ENCODE results near the gene CRHR1.

CRHR1 gene

GRCh38 chr17:45844695-45845375 lies 60.7 kb downstream of the CRHR1 start, which contains the start of gene SPPL2C:
Gene SPPL2C (plus strand): TSS chr17:45844881. CDS start chr17:45844907, 26 bp downstream.
- Mint-ChIP-seq H3K4me1 (no peaks in the 10 kb centered on the region), H3K36me3 (no peaks in the 10 kb centered on the region), H3K9me3 (no peaks in the 10 kb centered on the region), H3K4me3 (no peak within 1 kb of the TSS), H3K27ac (no peak within 1 kb of the TSS), H3K27me3 (peaks cover 16 to 24% of the 10 kb centered on the region in 2 donors)
- ATAC-seq (replicated peaks) (no peak), DNase-seq (no peak)

- H3K27me3 Mint-ChIP-seq, result peaks cover 14 to 28% of the 10 kb centered on the region in 2 donors
- ATAC-seq (replicated peaks) (no peak), DNase-seq (no peak)
- H3K27ac Mint-ChIP-seq, result no peak overlapping the region
- H3K4me1 Mint-ChIP-seq, result no peaks in the 10 kb centered on the region
- H3K36me3 Mint-ChIP-seq, result no peaks in the 10 kb centered on the region
- H3K4me3 Mint-ChIP-seq, result no peak overlapping the region
- no peaks in the 10 kb centered on the region for H3K9me3 Mint-ChIP-seq
Observed at GRCh38 chr17:45845376-45846185, 61.5 kb downstream of the CRHR1 start.

- Mint-ChIP-seq H3K36me3 (no peaks in the 10 kb centered on the region), H3K9me3 (no peaks in the 10 kb centered on the region), H3K4me1 (no peaks in the 10 kb centered on the region), H3K27ac (no peak overlapping the region), H3K27me3 (peaks cover 20 to 29% of the 10 kb centered on the region in 2 donors), H3K4me3 (no peak overlapping the region)
- DNase-seq (no peak), ATAC-seq (replicated peaks) (no peak)
Observed at GRCh38 chr17:45846223-45846622, 62.1 kb downstream of the CRHR1 start.

GRCh38 chr17:45846646-45847045 lies 62.5 kb downstream of the CRHR1 start:
- Mint-ChIP-seq H3K27me3 (peaks cover 25 to 30% of the 10 kb centered on the region in 2 donors), H3K9me3 (no peaks in the 10 kb centered on the region), H3K36me3 (no peaks in the 10 kb centered on the region), H3K4me3 (no peak overlapping the region), H3K27ac (no peak overlapping the region), H3K4me1 (no peaks in the 10 kb centered on the region)
- ATAC-seq (replicated peaks), result no peak
- no peak for DNase-seq

GRCh38 chr17:45847101-45847500 lies 63.0 kb downstream of the CRHR1 start:
- DNase-seq (no peak), ATAC-seq (replicated peaks) (no peak)
- Mint-ChIP-seq H3K27me3 (peaks cover 29 to 34% of the 10 kb centered on the region in 2 donors), H3K4me3 (no peak overlapping the region), H3K27ac (no peak overlapping the region), H3K4me1 (no peaks in the 10 kb centered on the region), H3K9me3 (no peaks in the 10 kb centered on the region), H3K36me3 (no peaks in the 10 kb centered on the region)

- no peak overlapping the region for H3K27ac Mint-ChIP-seq
- ATAC-seq (replicated peaks) (no peak), DNase-seq (no peak)
- H3K9me3 Mint-ChIP-seq, result no peaks in the 10 kb centered on the region
- peaks cover 2 to 4% of the 10 kb centered on the region in 2 donors for H3K4me1 Mint-ChIP-seq
- H3K27me3 Mint-ChIP-seq, result peaks cover 30 to 39% of the 10 kb centered on the region in 2 donors
- no peaks in the 10 kb centered on the region for H3K36me3 Mint-ChIP-seq
- H3K4me3 Mint-ChIP-seq, result no peak overlapping the region
Observed at GRCh38 chr17:45847747-45848146, 63.6 kb downstream of the CRHR1 start.

- H3K4me1 Mint-ChIP-seq, result peaks cover 2 to 4% of the 10 kb centered on the region in 2 donors
- peaks cover 30 to 42% of the 10 kb centered on the region in 2 donors for H3K27me3 Mint-ChIP-seq
- no peak overlapping the region for H3K27ac Mint-ChIP-seq
- H3K36me3 Mint-ChIP-seq, result no peaks in the 10 kb centered on the region
- H3K4me3 Mint-ChIP-seq, result no peak overlapping the region
- ATAC-seq (replicated peaks), result no peak
- no peaks in the 10 kb centered on the region for H3K9me3 Mint-ChIP-seq
- no peak for DNase-seq
Observed at GRCh38 chr17:45848405-45848804, 64.3 kb downstream of the CRHR1 start.

- Mint-ChIP-seq H3K36me3 (no peaks in the 10 kb centered on the region), H3K27ac (no peak overlapping the region), H3K27me3 (peaks cover 33 to 44% of the 10 kb centered on the region in 2 donors), H3K4me1 (peaks cover 2 to 4% of the 10 kb centered on the region in 2 donors), H3K9me3 (no peaks in the 10 kb centered on the region), H3K4me3 (no peak overlapping the region)
- no peak for ATAC-seq (replicated peaks)
- no peak for DNase-seq
Observed at GRCh38 chr17:45848868-45849535, 64.9 kb downstream of the CRHR1 start.

GRCh38 chr17:45849536-45849990 lies 65.4 kb downstream of the CRHR1 start:
- ATAC-seq (replicated peaks), result no peak
- H3K36me3 Mint-ChIP-seq, result peaks cover 0 to 5% of the 10 kb centered on the region in 2 donors
- H3K4me1 Mint-ChIP-seq, result peaks cover 2 to 4% of the 10 kb centered on the region in 2 donors

GRCh38 chr17:45850011-45850410 lies 65.9 kb downstream of the CRHR1 start:
- H3K27ac Mint-ChIP-seq, result no peak overlapping the region
- H3K9me3 Mint-ChIP-seq, result peaks cover 0 to 1% of the 10 kb centered on the region in 2 donors
- DNase-seq (no peak), ATAC-seq (replicated peaks) (no peak)
- no peak overlapping the region for H3K4me3 Mint-ChIP-seq
- peaks cover 2 to 4% of the 10 kb centered on the region in 2 donors for H3K4me1 Mint-ChIP-seq
- H3K27me3 Mint-ChIP-seq, result peaks cover 43 to 51% of the 10 kb centered on the region in 2 donors
- peaks cover 0 to 5% of the 10 kb centered on the region in 2 donors for H3K36me3 Mint-ChIP-seq

More at GRCh38 chr17:45849536-45849990, 65.4 kb downstream of the CRHR1 start:
- Mint-ChIP-seq H3K27me3 (peaks cover 39 to 50% of the 10 kb centered on the region in 2 donors), H3K9me3 (no peaks in the 10 kb centered on the region), H3K4me3 (no peak overlapping the region), H3K27ac (no peak overlapping the region)
- no peak for DNase-seq

GRCh38 chr17:45850468-45850867 lies 66.3 kb downstream of the CRHR1 start:
- peaks cover 47 to 55% of the 10 kb centered on the region in 2 donors for H3K27me3 Mint-ChIP-seq
- no peak overlapping the region for H3K4me3 Mint-ChIP-seq
- ATAC-seq (replicated peaks) (no peak), DNase-seq (no peak)
- H3K9me3 Mint-ChIP-seq, result peaks cover 0 to 3% of the 10 kb centered on the region in 2 donors
- peaks cover 2 to 4% of the 10 kb centered on the region in 2 donors for H3K4me1 Mint-ChIP-seq
- no peak overlapping the region for H3K27ac Mint-ChIP-seq
- peaks cover 0 to 5% of the 10 kb centered on the region in 2 donors for H3K36me3 Mint-ChIP-seq

- no peak for ATAC-seq (replicated peaks)
- H3K36me3 Mint-ChIP-seq, result peaks cover 0 to 5% of the 10 kb centered on the region in 2 donors
- H3K4me1 Mint-ChIP-seq, result peaks cover 2 to 4% of the 10 kb centered on the region in 2 donors
- no peak overlapping the region for H3K4me3 Mint-ChIP-seq
- no peak overlapping the region for H3K27ac Mint-ChIP-seq
- DNase-seq, result no peak
- peaks cover 0 to 3% of the 10 kb centered on the region in 2 donors for H3K9me3 Mint-ChIP-seq
- peaks cover 47 to 56% of the 10 kb centered on the region in 2 donors for H3K27me3 Mint-ChIP-seq
Observed at GRCh38 chr17:45851022-45851421, 66.9 kb downstream of the CRHR1 start.

- H3K36me3 Mint-ChIP-seq, result peaks cover 0 to 5% of the 10 kb centered on the region in 2 donors
- H3K9me3 Mint-ChIP-seq, result peaks cover 0 to 3% of the 10 kb centered on the region in 2 donors
- H3K27me3 Mint-ChIP-seq, result peaks cover 49 to 53% of the 10 kb centered on the region in 2 donors
- peaks cover 2 to 4% of the 10 kb centered on the region in 2 donors for H3K4me1 Mint-ChIP-seq
- DNase-seq, result no peak
- H3K27ac Mint-ChIP-seq, result no peak overlapping the region
- peak in 1 of 2 donors; percentile 10 for ATAC-seq (replicated peaks)
- H3K4me3 Mint-ChIP-seq, result no peak overlapping the region
Observed at GRCh38 chr17:45851464-45851863, 67.3 kb downstream of the CRHR1 start.

GRCh38 chr17:45851873-45852272 lies 67.8 kb downstream of the CRHR1 start:
- Mint-ChIP-seq H3K27ac (no peak overlapping the region), H3K4me3 (no peak overlapping the region), H3K9me3 (peaks cover 0 to 3% of the 10 kb centered on the region in 2 donors), H3K4me1 (peaks cover 2 to 4% of the 10 kb centered on the region in 2 donors), H3K27me3 (peaks cover 50 to 53% of the 10 kb centered on the region in 2 donors), H3K36me3 (peaks cover 0 to 5% of the 10 kb centered on the region in 2 donors)
- DNase-seq (no peak), ATAC-seq (replicated peaks) (no peak)
